NCI-H2171 (cell line): ENCODE measurements around the gene ZSWIM6.
"Not testable (repeated sequence)": the region's sequence is repeated elsewhere in the genome, so short reads cannot be mapped to it uniquely, and the experiment has no call there.

ENCODE experiments used
- DNase-seq: peaks from one replicate; lab custom pipeline; 2025; lab: John Stamatoyannopoulos, UW

Gene ZSWIM6

GRCh38 chr5:61363401-61364114 lies 31.5 kb downstream of the ZSWIM6 start:
- no peak for DNase-seq

GRCh38 chr5:61366497-61367240 lies 34.6 kb downstream of the ZSWIM6 start:
- DNase-seq: peak; percentile 10

- DNase-seq: no peak
These were observed 38.4 kb downstream of the ZSWIM6 start for GRCh38 chr5:61370506-61370905.

- DNase-seq: peak; percentile 34
These were observed 39.4 kb downstream of the ZSWIM6 start for GRCh38 chr5:61371474-61371873.

GRCh38 chr5:61379677-61380076 lies 47.6 kb downstream of the ZSWIM6 start:
- no peak for DNase-seq

- no peak for DNase-seq
These were observed 49.9 kb downstream of the ZSWIM6 start for GRCh38 chr5:61381968-61382367.

- no peak for DNase-seq
These were observed 53.6 kb downstream of the ZSWIM6 start for GRCh38 chr5:61385627-61386026.

- no peak for DNase-seq
These were observed 54.2 kb downstream of the ZSWIM6 start for GRCh38 chr5:61386045-61386800.

- DNase-seq: no peak
These were observed 57.6 kb downstream of the ZSWIM6 start for GRCh38 chr5:61389609-61390008.

- DNase-seq: no peak
These were observed 62.1 kb downstream of the ZSWIM6 start for GRCh38 chr5:61394078-61394704.

GRCh38 chr5:61394793-61395192 lies 62.7 kb downstream of the ZSWIM6 start:
- no peak for DNase-seq

GRCh38 chr5:61397238-61397637 lies 65.2 kb downstream of the ZSWIM6 start:
- no peak for DNase-seq

GRCh38 chr5:61397937-61398336 lies 65.9 kb downstream of the ZSWIM6 start:
- no peak for DNase-seq

- DNase-seq: no peak
These were observed 66.4 kb downstream of the ZSWIM6 start for GRCh38 chr5:61398440-61398839.

GRCh38 chr5:61399679-61400078 lies 67.6 kb downstream of the ZSWIM6 start:
- DNase-seq: no peak

- DNase-seq: no peak
These were observed 69.7 kb downstream of the ZSWIM6 start for GRCh38 chr5:61401726-61402125.

- no peak for DNase-seq
These were observed 70.3 kb downstream of the ZSWIM6 start for GRCh38 chr5:61402244-61402823.

- no peak for DNase-seq
These were observed 71.2 kb downstream of the ZSWIM6 start for GRCh38 chr5:61402970-61403900.

- no peak for DNase-seq
These were observed 73.6 kb downstream of the ZSWIM6 start for GRCh38 chr5:61405511-61406295.

- DNase-seq: not testable (repeated sequence)
These were observed 74.4 kb downstream of the ZSWIM6 start for GRCh38 chr5:61406497-61406896.
